Gastroesophageal sphincter (tissue), 4 donors: Measurements from ENCODE around the gene OR6X1. TPM values are rescaled to one million over a fixed set of nuclear protein-coding genes. Genes with fewer than 3 reads are reported as not detected.

Source experiments
- ATAC-seq: fragments of 150-250 bp; one replicate; pipeline ENCODE4 v1.9.1; 2016; ENCODE audit warnings: mild to moderate bottlenecking, moderate library complexity
- H3K27ac ChIP-seq, 4 donors: fragments of 200-600 bp; sonication (generic) in 3 of 4; 1 replicate in 3 of 4; 2 replicates in 1 of 4; pipeline ENCODE4 v1.5.1; 2016 to 2019
- H3K27me3 ChIP-seq: fragments of 200-600 bp; sonication (generic); one replicate; pipeline ENCODE4 v1.5.1; 2019
- H3K36me3 ChIP-seq, 2 donors: fragments of 200-600 bp; sonication (generic); one replicate each; pipeline ENCODE4 v1.5.1; 2019; ENCODE audit warnings: control low read depth in 1 of 2
- H3K4me1 ChIP-seq, 3 donors: fragments of 200-600 bp; sonication (generic); 1 replicate in 2 of 3; 2 replicates in 1 of 3; pipeline ENCODE4 v1.5.1; 2016 to 2019; ENCODE audit warnings: control low read depth in 2 of 3
- H3K4me3 ChIP-seq, 2 donors: fragments of 200-600 bp; sonication (generic); one replicate each; pipeline ENCODE4 v1.5.1; 2019; ENCODE audit warnings: mild to moderate bottlenecking in 1 of 2, moderate library complexity in 1 of 2
- H3K9me3 ChIP-seq, 3 donors: fragments of 200-600 bp; sonication (generic); one replicate each; pipeline ENCODE4 v1.5.1; 2017 to 2019; ENCODE audit warnings: control low read depth in 2 of 3
- CTCF ChIP-seq, 4 experiments: fragments of 200-600 bp in 2 of 4; fragments of 450-650 bp in 2 of 4; sonication (generic) in 1 of 4; IDR thresholded peaks; one replicate each; pipeline ENCODE4 v1.5.1; 2017 to 2019; ENCODE audit warnings: antibody characterized with exemption in 4 of 4, mild to moderate bottlenecking in 2 of 4, moderate library complexity in 2 of 4
- EP300 ChIP-seq: sonication (generic); formaldehyde crosslinking; IDR thresholded peaks from one replicate; pipeline ENCODE4 v1.6.1; 2017; ENCODE audit warnings: antibody characterized with exemption, mild to moderate bottlenecking
- POLR2A ChIP-seq, 2 donors: fragments of 450-650 bp; IDR thresholded peaks; one replicate each; pipeline ENCODE4 v1.6.1; 2017; ENCODE audit warnings: antibody characterized with exemption in 2 of 2, mild to moderate bottlenecking in 2 of 2, moderate library complexity in 1 of 2
- POLR2AphosphoS5 ChIP-seq: sonication (generic); formaldehyde crosslinking; IDR thresholded peaks from one replicate; pipeline ENCODE4 v1.6.1; 2017; ENCODE audit warnings: antibody characterized with exemption
- WGBS, 2 donors: methylation state at CpG; one replicate each; pipeline ENCODE4 v1.1.5; 2018; ENCODE audit warnings: low coverage in 1 of 2; 5-methylcytosine and 5-hydroxymethylcytosine counted together
- total RNA-seq, 4 donors: library from RNA; depleted of rRNA; stranded (reverse); fragments of >200 nt; gene quantifications; one replicate each; pipeline ENCODE4 v1.1.0, GENCODE V29; 2016

OR6X1 gene
- total RNA-seq, 4 donors from 2014 or later = not detected

DNA sequence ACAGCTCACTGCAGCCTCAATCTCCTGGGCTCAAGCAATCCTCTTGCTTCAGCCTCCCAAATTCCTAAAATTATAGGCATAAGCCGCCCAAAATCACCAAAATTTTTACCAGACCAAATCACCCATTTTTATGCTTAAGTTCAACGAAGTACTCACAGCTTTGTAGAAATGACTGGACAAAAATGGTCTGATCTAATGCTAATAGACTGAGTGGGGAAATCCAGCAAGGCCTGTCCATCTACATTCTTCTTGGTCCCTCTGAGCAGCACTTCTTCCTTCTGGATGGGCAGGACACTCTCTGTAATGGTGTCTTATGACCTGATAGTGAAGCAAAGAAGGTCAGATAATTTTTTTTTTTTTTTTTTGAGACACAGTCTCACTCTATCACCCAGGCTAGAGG, 18.7 kb upstream of the OR6X1 start:
- Histone ChIP-seq H3K4me1 (no peaks in the 10 kb centered on the region), H3K9me3 (no peaks in the 10 kb centered on the region), H3K27me3 (no peaks in the 10 kb centered on the region), H3K4me3 (no peak overlapping the region), H3K36me3 (no peaks in the 10 kb centered on the region), H3K27ac (no peak overlapping the region)
- WGBS, 2 donors = 63 to 75% methylated on average over 2 of the region's 2 CpGs
- ATAC-seq = no peak
- TF ChIP-seq POLR2AphosphoS5 = no peak
- no peak for TF ChIP-seq POLR2A (IDR thresholded peaks at IDR 0.05)
- no peak for TF ChIP-seq CTCF (IDR thresholded peaks at IDR 0.05)
- no peak for TF ChIP-seq EP300

DNA sequence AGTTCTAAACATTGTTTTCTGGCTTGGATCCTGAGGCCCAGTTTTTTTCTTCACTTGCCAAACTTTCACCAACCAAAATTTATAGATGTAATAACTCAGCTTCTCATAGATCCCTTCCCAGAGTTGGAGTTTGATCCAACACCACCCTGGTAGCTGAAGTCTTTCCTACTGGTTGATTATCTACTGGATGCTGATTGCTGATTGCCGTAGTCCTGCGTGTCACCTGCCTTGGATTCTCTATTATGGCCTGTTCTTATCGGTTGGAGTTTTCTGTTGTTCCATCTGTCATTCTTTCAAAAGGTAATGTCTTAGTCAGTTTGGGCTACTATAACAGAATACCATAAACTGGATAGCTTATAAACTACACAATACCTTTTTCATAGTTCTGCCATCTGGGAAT, 17.3 kb upstream of the OR6X1 start:
- no peak overlapping the region for H3K27ac ChIP-seq
- H3K9me3 ChIP-seq = no peaks in the 10 kb centered on the region
- no peaks in the 10 kb centered on the region for H3K27me3 ChIP-seq
- ATAC-seq = no peak
- H3K4me1 ChIP-seq = no peaks in the 10 kb centered on the region
- 89 to 90% methylated on average over 3 of the region's 3 CpGs for WGBS, 2 donors
- no peak overlapping the region for H3K4me3 ChIP-seq
- no peaks in the 10 kb centered on the region for H3K36me3 ChIP-seq
- TF ChIP-seq CTCF (IDR thresholded peaks at IDR 0.05) (no peak), POLR2AphosphoS5 (no peak), EP300 (no peak), POLR2A (IDR thresholded peaks at IDR 0.05) (no peak)

DNA sequence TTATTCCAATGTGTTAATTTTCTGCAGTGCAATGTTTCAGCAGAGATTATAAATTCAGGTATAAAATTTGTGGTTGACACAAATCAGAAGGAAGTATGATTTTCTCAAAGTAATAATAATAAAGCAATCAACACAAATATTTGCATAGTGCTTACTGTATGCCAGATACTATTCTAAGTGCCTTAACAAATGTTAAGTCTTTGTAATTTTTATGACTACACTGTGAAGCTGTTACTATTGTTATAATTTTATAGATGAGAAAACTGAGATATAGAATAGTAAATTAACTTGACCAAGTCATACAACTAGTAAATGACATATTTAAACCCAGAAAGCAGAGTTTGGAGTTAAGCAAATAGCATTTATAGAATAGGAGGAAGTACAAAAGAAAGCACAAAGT, 16.4 kb upstream of the OR6X1 start:
- H3K4me3 ChIP-seq = no peak overlapping the region
- no peaks in the 10 kb centered on the region for H3K27me3 ChIP-seq
- no peak for ATAC-seq
- no peaks in the 10 kb centered on the region for H3K9me3 ChIP-seq
- H3K4me1 ChIP-seq = no peaks in the 10 kb centered on the region
- H3K27ac ChIP-seq = no peak overlapping the region
- no peak for TF ChIP-seq CTCF (IDR thresholded peaks at IDR 0.05)
- H3K36me3 ChIP-seq = no peaks in the 10 kb centered on the region

GRCh38 chr11:123765601-123766000, 11.3 kb upstream of the OR6X1 start:
- 42 to 50% methylated on average over 1 of the region's 1 CpG for WGBS, 2 donors
- H3K4me1 ChIP-seq = no peaks in the 10 kb centered on the region
- no peaks in the 10 kb centered on the region for H3K27me3 ChIP-seq
- no peaks in the 10 kb centered on the region for H3K36me3 ChIP-seq
- peaks cover 0 to 22% (median 0%) of the 10 kb centered on the region in 3 donors for H3K9me3 ChIP-seq
- ATAC-seq = no peak
- no peak for TF ChIP-seq POLR2AphosphoS5
- no peak for TF ChIP-seq POLR2A (IDR thresholded peaks at IDR 0.05)
- TF ChIP-seq CTCF (IDR thresholded peaks at IDR 0.05) = no peak
- no peak for TF ChIP-seq EP300
- no peak overlapping the region for H3K4me3 ChIP-seq
- H3K27ac ChIP-seq = no peak overlapping the region

DNA sequence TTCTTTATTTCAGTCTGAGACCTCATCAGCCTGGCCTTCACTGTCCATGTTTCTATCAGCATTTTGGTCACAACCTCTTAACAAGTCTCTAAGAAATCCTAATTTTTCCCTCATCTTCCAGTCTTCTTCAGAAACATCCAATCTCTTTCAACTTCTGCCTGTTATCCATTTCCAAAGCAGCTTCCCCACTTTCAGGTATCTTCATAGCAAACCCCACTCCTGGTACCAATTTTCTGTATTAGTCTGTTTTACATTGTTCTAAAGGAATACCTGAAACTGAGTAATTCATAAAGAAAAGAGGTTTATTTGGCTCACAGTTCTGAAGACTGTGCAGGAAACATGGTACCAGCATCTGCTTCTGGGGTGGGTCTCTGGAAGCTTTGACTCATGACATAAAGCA, 8.1 kb upstream of the OR6X1 start:
- H3K27ac ChIP-seq = no peak overlapping the region
- no peaks in the 10 kb centered on the region for H3K36me3 ChIP-seq
- peaks cover 0 to 22% (median 0%) of the 10 kb centered on the region in 3 donors for H3K9me3 ChIP-seq
- no peaks in the 10 kb centered on the region for H3K27me3 ChIP-seq
- TF ChIP-seq EP300 (no peak), POLR2A (IDR thresholded peaks at IDR 0.05) (no peak), CTCF (IDR thresholded peaks at IDR 0.05) (no peak), POLR2AphosphoS5 (no peak)
- H3K4me3 ChIP-seq = no peak overlapping the region
- no peaks in the 10 kb centered on the region for H3K4me1 ChIP-seq
- ATAC-seq = no peak
